ENCODE results near the gene SOCS6.
"Not testable (repeated sequence)": the region's sequence is repeated elsewhere in the genome, so short reads cannot be mapped to it uniquely, and the experiment has no call there.

The SOCS6 gene

GRCh38 chr18:70363861-70364260 is 75.0 kb downstream of the SOCS6 start:
- DNase-seq = no peak

GRCh38 chr18:70365361-70365760 is 76.5 kb downstream of the SOCS6 start:
- no peak for DNase-seq

GRCh38 chr18:70366174-70366573 is 77.3 kb downstream of the SOCS6 start:
- no peak for DNase-seq

- DNase-seq = no peak
Observed at GRCh38 chr18:70366670-70367069, 77.8 kb downstream of the SOCS6 start.

- DNase-seq = not testable (repeated sequence)
Observed at GRCh38 chr18:70367344-70367743, 78.5 kb downstream of the SOCS6 start.

- no peak for DNase-seq
Observed at GRCh38 chr18:70368903-70369302, 80.1 kb downstream of the SOCS6 start.

GRCh38 chr18:70370762-70371733 is 82.2 kb downstream of the SOCS6 start:
- no peak for DNase-seq

GRCh38 chr18:70371908-70372307 is 83.1 kb downstream of the SOCS6 start:
- no peak for DNase-seq

- DNase-seq = no peak
Observed at GRCh38 chr18:70372450-70373041, 83.7 kb downstream of the SOCS6 start.

GRCh38 chr18:70373042-70373519 is 84.2 kb downstream of the SOCS6 start:
- DNase-seq = no peak

GRCh38 chr18:70374154-70374553 is 85.3 kb downstream of the SOCS6 start:
- DNase-seq = no peak

GRCh38 chr18:70376137-70376913 is 87.5 kb downstream of the SOCS6 start:
- no peak for DNase-seq

- no peak for DNase-seq
Observed at GRCh38 chr18:70376914-70377258, 88.0 kb downstream of the SOCS6 start.

GRCh38 chr18:70377317-70377799 is 88.5 kb downstream of the SOCS6 start:
- DNase-seq = no peak

GRCh38 chr18:70377857-70378701 is 89.2 kb downstream of the SOCS6 start:
- DNase-seq = no peak
